Measurements from ENCODE around the gene EP400.

- TF ChIP-seq POLR2AphosphoS5 (IDR thresholded peaks at IDR 0.05; ENCODE audit: borderline replicate concordance, low read depth, low read length) (peak; percentile 42; the same call in 1 of the 2 replicates), EZH2 (IDR thresholded peaks at IDR 0.05) (no peak), FOXP2 (optimal IDR thresholded peaks at IDR 0.05; ENCODE audit: control extremely low read depth, extremely low read length, insufficient read depth) (no peak)
Observed at GRCh38 chr12:131949431-131950181, at the start of gene EP400.

Data from SK-N-MC (cell line).